Endothelial cell of umbilical vein (primary cell): Measurements from ENCODE around the gene NOP9. TPM values are rescaled to one million over a fixed set of nuclear protein-coding genes. Genes with fewer than 3 reads are reported as not detected.
A peak's percentile ranks its signal among the peaks of the same experiment; 100 is the strongest.

Experiments
- BruUV-seq: library from RNA; stranded (reverse); fragments of 400-500 nt; replicated peaks from 2 replicates; lab custom pipeline; 2021; lab: Mats Ljungman, UMichigan
- CTCF ChIA-PET: fragments of 300-600, 350-600 bp; sonication (Branson Sonifier 250); formaldehyde crosslinking; loops from one replicate; lab custom pipeline; 2021; ENCODE audit warnings: antibody characterized with exemption, inconsistent platforms; lab: Charles Lee
- POLR2A ChIA-PET: fragments of 300-600, 350-600 bp; sonication (Branson Sonifier 250); formaldehyde crosslinking; loops from one replicate; lab custom pipeline; 2021; ENCODE audit warnings: antibody characterized with exemption, inconsistent platforms; lab: Charles Lee
- DNase-seq: peaks from one replicate; pipeline ENCODE4 v3.0.0-alpha.2; 2011; ENCODE audit warnings: low read depth, low spot score
- FAIRE-seq: peaks from 2 replicates; lab custom pipeline; 2011; peaks lifted over from hg19 to GRCh38; lab: Jason Lieb, UNC
- H2AFZ ChIP-seq: 2 replicates; pipeline ENCODE4 v1.6.0; 2012; ENCODE audit warnings: low read depth, low read length, control low read depth, inconsistent platforms
- H3K27ac ChIP-seq: 2 replicates; pipeline ENCODE4 v1.5.1; 2011; ENCODE audit warnings: low read depth, mild to moderate bottlenecking, control low read depth, low read length, moderate library complexity; ENCODE audit not compliant: insufficient read depth
- H3K27me3 ChIP-seq, 2 experiments: 2 replicates each; pipeline versions ENCODE4 v1.6.0 to v1.6.1; 2011; ENCODE audit warnings: low read length in 2 of 2, mixed read lengths in 1 of 2; ENCODE audit not compliant: control insufficient read depth in 2 of 2, insufficient read depth in 2 of 2
- H3K36me3 ChIP-seq, 2 experiments: 2 replicates in 1 of 2; 3 replicates in 1 of 2; pipeline ENCODE4 v1.5.1; 2011; ENCODE audit warnings: low read length in 2 of 2, mild to moderate bottlenecking in 1 of 2, moderate library complexity in 1 of 2; ENCODE audit not compliant: control insufficient read depth in 2 of 2, insufficient read depth in 2 of 2; ENCODE audit errors: extremely low read depth in 1 of 2
- H3K4me1 ChIP-seq: 3 replicates; pipeline ENCODE4 v1.5.1; 2011; ENCODE audit warnings: mild to moderate bottlenecking, low read length; ENCODE audit not compliant: control insufficient read depth, insufficient read depth; ENCODE audit errors: extremely low read depth
- H3K4me2 ChIP-seq: 2 replicates; pipeline ENCODE4 v1.6.1; 2011; ENCODE audit warnings: low read length, control low read depth, mixed read lengths; ENCODE audit not compliant: insufficient read depth
- H3K4me3 ChIP-seq, 3 experiments: fragments of 200-600 bp in 1 of 3; sonication (generic), shearing (Covaris generic) in 1 of 3; replicated peaks in 1 of 3; 2 replicates each; pipeline ENCODE4 v1.5.1; 2011 to 2016; ENCODE audit warnings: control low read depth in 3 of 3, low read length in 3 of 3, mild to moderate bottlenecking in 2 of 3, inconsistent platforms in 1 of 3, low read depth in 1 of 3, moderate library complexity in 1 of 3; ENCODE audit not compliant: insufficient read depth in 1 of 3
- H3K79me2 ChIP-seq: 2 replicates; pipeline ENCODE4 v1.6.0; 2012; ENCODE audit warnings: low read length, inconsistent platforms; ENCODE audit not compliant: control insufficient read depth, insufficient read depth
- H3K9ac ChIP-seq: replicated peaks from 2 replicates; pipeline ENCODE3; 2011; ENCODE audit warnings: low read length, control low read depth; ENCODE audit not compliant: insufficient read depth; ENCODE audit errors: extremely low read depth
- H3K9me1 ChIP-seq: replicated peaks from 3 replicates; pipeline ENCODE4 v1.6.0; 2011; ENCODE audit warnings: mild to moderate bottlenecking, low read length; ENCODE audit not compliant: control insufficient read depth, insufficient read depth; ENCODE audit errors: extremely low read depth
- H3K9me3 ChIP-seq: replicated peaks from 2 replicates; pipeline ENCODE4 v1.5.1; 2012; ENCODE audit warnings: low read length, inconsistent platforms; ENCODE audit not compliant: control insufficient read depth, insufficient read depth
- H4K20me1 ChIP-seq: replicated peaks from 2 replicates; pipeline ENCODE3; 2011; ENCODE audit warnings: mild to moderate bottlenecking, low read length; ENCODE audit not compliant: control insufficient read depth, insufficient read depth; ENCODE audit errors: extremely low read depth
- EZH2 ChIP-seq: IDR thresholded peaks from 2 replicates; pipeline ENCODE4 v1.6.1; 2012; ENCODE audit warnings: borderline replicate concordance, low read depth, mild to moderate bottlenecking, moderate library complexity, low read length, inconsistent platforms; ENCODE audit not compliant: severe bottlenecking
- FOS ChIP-seq: IDR thresholded peaks from 2 replicates; pipeline ENCODE4 v1.6.1; 2011; ENCODE audit warnings: mild to moderate bottlenecking, low read length, moderate library complexity, borderline replicate concordance; ENCODE audit not compliant: insufficient read depth
- GATA2 ChIP-seq: IDR thresholded peaks from 2 replicates; pipeline ENCODE4 v1.7.0; 2011; ENCODE audit warnings: low read depth, mild to moderate bottlenecking, moderate library complexity, mixed read lengths, low read length; ENCODE audit not compliant: insufficient read length, insufficient read depth
- JUN ChIP-seq: IDR thresholded peaks from 2 replicates; pipeline ENCODE4 v1.6.1; 2011; ENCODE audit warnings: borderline replicate concordance, low read depth; ENCODE audit not compliant: insufficient read length, insufficient read depth
- MYC ChIP-seq: IDR thresholded peaks from one replicate; pipeline ENCODE4 v1.6.1; 2011; ENCODE audit warnings: mild to moderate bottlenecking, low read depth, low read length
- POLR2A ChIP-seq: IDR thresholded peaks from 2 replicates; pipeline ENCODE4 v1.6.1; 2012; ENCODE audit warnings: low read depth, mild to moderate bottlenecking, control low read depth, low read length
- POLR2AphosphoS5 ChIP-seq: IDR thresholded peaks from 2 replicates; pipeline ENCODE4 v1.6.1; 2012; ENCODE audit warnings: low read depth, mild to moderate bottlenecking, control low read depth, low read length, moderate library complexity; ENCODE audit not compliant: insufficient read depth
- dilution Hi-C: fragments of 300-500 bp; cut with MboI; formaldehyde crosslinking; loops from one replicate; pipeline ENCODE4 v1.15.0; 2019; ENCODE audit warnings: low sequenced_read_pairs; ENCODE audit not compliant: extremely low pct_ligation_motif_present
- intact Hi-C: fragments of 100-400 bp; cut with micrococcal nuclease; formaldehyde crosslinking; loops from one replicate; pipeline ENCODE4 v1.10.0; 2022
- polyA plus RNA-seq, 4 experiments: library from polyadenylated mRNA; depleted of rRNA in 3 of 4; stranded (reverse) in 3 of 4; unstranded in 1 of 4; fragments of >200 nt; gene quantifications; 2 replicates each; pipeline versions ENCODE4 v1.2.1 to v1.2.3, GENCODE V29; 2011 to 2012; ENCODE audit warnings: missing spikeins in 1 of 4
- total RNA-seq: library from RNA; stranded (reverse); gene quantifications from 2 replicates; pipeline ENCODE4 v1.2.3, GENCODE V29; 2021
- TF ChIP-seq, protein P1 (sequence below), 2 donors: IDR thresholded peaks; 1 replicate in 1 of 2; 2 replicates in 1 of 2; pipeline ENCODE4 v1.5.1; 2011; ENCODE audit warnings: low read length in 2 of 2, mild to moderate bottlenecking in 2 of 2, moderate library complexity in 2 of 2, control low read depth in 1 of 2, inconsistent platforms in 1 of 2, low read depth in 1 of 2; ENCODE audit not compliant: insufficient read depth in 1 of 2; ENCODE audit errors: extremely low read depth in 1 of 2
- TF ChIP-seq, protein P2 (sequence below): IDR thresholded peaks from 2 replicates; pipeline ENCODE4 v1.6.1; 2011; ENCODE audit not compliant: insufficient read depth, insufficient read length

Gene NOP9
- total and polyA plus RNA-seq, 2 donors (not counting 3 experiments of a cell fraction or from before 2014, with no cell fraction given) = 16.2 to 31.0 TPM

DNA sequence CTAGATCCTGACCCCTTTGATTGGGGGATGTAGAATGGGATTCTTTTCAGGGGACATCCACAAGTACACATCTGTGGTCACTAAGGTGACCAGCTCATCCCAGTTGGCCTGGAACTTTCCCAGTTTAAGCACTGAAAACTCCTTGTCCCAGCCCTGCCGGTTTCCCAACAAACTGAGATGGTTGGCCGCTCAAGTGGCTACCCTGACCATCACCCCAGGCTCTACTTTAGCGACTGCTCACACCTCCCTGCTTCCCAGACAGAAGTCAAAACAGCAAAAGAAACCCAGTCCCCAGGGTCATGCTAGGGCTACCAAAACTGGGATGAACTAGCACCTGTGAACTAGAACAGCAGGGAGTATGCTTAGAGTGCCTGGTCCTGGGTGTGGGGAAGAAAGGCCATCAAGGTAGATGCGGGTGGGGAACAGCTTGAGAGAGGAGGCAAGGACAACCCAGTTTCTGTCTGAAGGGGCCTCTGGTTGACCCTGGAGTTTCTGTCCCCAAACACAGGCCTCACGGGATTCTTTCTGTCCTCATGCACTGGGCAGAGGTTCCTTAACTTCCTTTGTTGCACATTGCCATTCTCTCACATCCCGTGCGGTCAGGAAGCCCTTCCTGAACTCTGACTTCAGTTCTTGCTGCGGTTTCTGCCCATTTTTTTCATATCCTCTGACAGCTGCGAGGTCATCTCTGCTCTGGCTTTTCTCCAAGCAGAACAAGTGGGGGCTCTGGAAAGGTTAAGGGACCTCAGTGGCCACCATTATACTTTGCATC, 13.3 kb downstream of the NOP9 start:
- CTCF ChIA-PET = interaction anchor here (1.1 to 7.4 kb wide), 7 partner anchors 14 to 129 kb away, joined by 3 to 122 read pairs (median 22); partner anchors contain the start of genes DHRS1, NOP9 and TINF2
- intact Hi-C loops = loop anchor here (1.0 kb wide), 4 partner anchors 20 to 123 kb away; no protein-coding TSS in a partner anchor
- no TSS peak for BruUV-seq

More for the DNA sequence above, 13.3 kb downstream of the NOP9 start:
- Histone ChIP-seq H4K20me1 (no peaks in the 10 kb centered on the region), H3K79me2 (no peaks in the 10 kb centered on the region), H3K9me3 (no peaks in the 10 kb centered on the region), H3K4me1 (peaks cover 77% of the 10 kb centered on the region), H3K9me1 (no peaks in the 10 kb centered on the region), H3K4me3 (no peak overlapping the region), H3K27ac (peak overlapping the region; percentile 91), H3K4me2 (peak overlapping the region; percentile 45), H3K27me3 (no peaks in the 10 kb centered on the region), H3K9ac (peak overlapping the region; percentile 53), H3K36me3 (peaks cover 0 to 2% of the 10 kb centered on the region in 2 experiments), H2AFZ (no peak overlapping the region)
- POLR2A ChIA-PET = no interaction called here
- dilution Hi-C loops = no loop called here
- FAIRE-seq (peak; percentile 99), DNase-seq (peak; percentile 78)
- TF ChIP-seq EZH2 (no peak), GATA2 (peak; percentile 59), FOS (no peak), POLR2AphosphoS5 (peak; percentile 95), JUN (peak; percentile 45), MYC (peak; percentile 43), POLR2A (peak; percentile 44)
- TF ChIP-seq, protein P1, sequence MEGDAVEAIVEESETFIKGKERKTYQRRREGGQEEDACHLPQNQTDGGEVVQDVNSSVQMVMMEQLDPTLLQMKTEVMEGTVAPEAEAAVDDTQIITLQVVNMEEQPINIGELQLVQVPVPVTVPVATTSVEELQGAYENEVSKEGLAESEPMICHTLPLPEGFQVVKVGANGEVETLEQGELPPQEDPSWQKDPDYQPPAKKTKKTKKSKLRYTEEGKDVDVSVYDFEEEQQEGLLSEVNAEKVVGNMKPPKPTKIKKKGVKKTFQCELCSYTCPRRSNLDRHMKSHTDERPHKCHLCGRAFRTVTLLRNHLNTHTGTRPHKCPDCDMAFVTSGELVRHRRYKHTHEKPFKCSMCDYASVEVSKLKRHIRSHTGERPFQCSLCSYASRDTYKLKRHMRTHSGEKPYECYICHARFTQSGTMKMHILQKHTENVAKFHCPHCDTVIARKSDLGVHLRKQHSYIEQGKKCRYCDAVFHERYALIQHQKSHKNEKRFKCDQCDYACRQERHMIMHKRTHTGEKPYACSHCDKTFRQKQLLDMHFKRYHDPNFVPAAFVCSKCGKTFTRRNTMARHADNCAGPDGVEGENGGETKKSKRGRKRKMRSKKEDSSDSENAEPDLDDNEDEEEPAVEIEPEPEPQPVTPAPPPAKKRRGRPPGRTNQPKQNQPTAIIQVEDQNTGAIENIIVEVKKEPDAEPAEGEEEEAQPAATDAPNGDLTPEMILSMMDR (IDR thresholded peaks at IDR 0.05; ENCODE audit: extremely low read depth in 1 of 2, insufficient read depth in 1 of 2, low read depth in 1 of 2, low read length in 2 of 2) = no peak
- TF ChIP-seq, protein P2, sequence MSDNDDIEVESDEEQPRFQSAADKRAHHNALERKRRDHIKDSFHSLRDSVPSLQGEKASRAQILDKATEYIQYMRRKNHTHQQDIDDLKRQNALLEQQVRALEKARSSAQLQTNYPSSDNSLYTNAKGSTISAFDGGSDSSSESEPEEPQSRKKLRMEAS = no peak
